H9 (cell line): ENCODE results near the gene LRP1B. TPM values are rescaled to one million over a fixed set of nuclear protein-coding genes. Genes with fewer than 3 reads are reported as not detected.
A peak's percentile ranks its signal among the peaks of the same experiment; 100 is the strongest.

Experiments
- DNase-seq: peaks from one replicate; pipeline ENCODE4 v3.0.0-alpha.2; 2017
- H2AFZ ChIP-seq: one replicate; pipeline ENCODE4 v1.6.1; 2013; ENCODE audit warnings: mild to moderate bottlenecking, low read length, control low read depth, moderate library complexity
- H2AK5ac ChIP-seq: 2 replicates; pipeline ENCODE4 v1.6.1; 2013; ENCODE audit warnings: low read length, control low read depth, mixed read lengths; ENCODE audit not compliant: insufficient read length
- H2BK120ac ChIP-seq: one replicate; pipeline ENCODE4 v1.6.1; 2013; ENCODE audit warnings: low read depth, mild to moderate bottlenecking, low read length, control low read depth, inconsistent platforms; ENCODE audit not compliant: poor library complexity, severe bottlenecking
- H2BK12ac ChIP-seq: 2 replicates; pipeline ENCODE4 v1.6.1; 2013; ENCODE audit warnings: low read length, control low read depth, mixed read lengths, low read depth; ENCODE audit not compliant: insufficient read length
- H2BK15ac ChIP-seq: 2 replicates; pipeline ENCODE4 v1.6.1; 2013; ENCODE audit warnings: low read depth, low read length, control low read depth
- H2BK20ac ChIP-seq: one replicate; pipeline ENCODE4 v1.6.1; 2013; ENCODE audit warnings: low read depth, mild to moderate bottlenecking, low read length, control low read depth, inconsistent platforms; ENCODE audit not compliant: poor library complexity, severe bottlenecking
- H2BK5ac ChIP-seq: 2 replicates; pipeline ENCODE4 v1.6.1; 2013; ENCODE audit warnings: low read length, control low read depth, mixed read lengths; ENCODE audit not compliant: insufficient read length
- H3K14ac ChIP-seq: 2 replicates; pipeline ENCODE4 v1.6.1; 2013; ENCODE audit warnings: low read length, control low read depth; ENCODE audit not compliant: insufficient read depth
- H3K18ac ChIP-seq: 2 replicates; pipeline ENCODE4 v1.6.1; 2013; ENCODE audit warnings: low read depth, mild to moderate bottlenecking, mixed read lengths, low read length, control low read depth; ENCODE audit not compliant: insufficient read length
- H3K23ac ChIP-seq: 2 replicates; pipeline ENCODE4 v1.6.1; 2013; ENCODE audit warnings: low read length, control low read depth, mixed read lengths, low read depth; ENCODE audit not compliant: insufficient read length
- H3K23me2 ChIP-seq: 2 replicates; pipeline ENCODE4 v1.6.1; 2013; ENCODE audit warnings: low read depth, mild to moderate bottlenecking, mixed read lengths, low read length, control low read depth; ENCODE audit not compliant: insufficient read length, poor library complexity, severe bottlenecking
- H3K27ac ChIP-seq: 2 replicates; pipeline ENCODE4 v1.5.1; 2013; ENCODE audit warnings: low read length, control low read depth, mixed read lengths, low read depth; ENCODE audit not compliant: insufficient read length
- H3K27me3 ChIP-seq: 2 replicates; pipeline ENCODE4 v1.6.1; 2013; ENCODE audit warnings: low read length, control low read depth, inconsistent platforms; ENCODE audit not compliant: insufficient read depth
- H3K4ac ChIP-seq: 2 replicates; pipeline ENCODE4 v1.6.1; 2013; ENCODE audit warnings: low read depth, mild to moderate bottlenecking, control low read depth, inconsistent platforms, low read length, moderate library complexity
- H3K4me1 ChIP-seq: 2 replicates; pipeline ENCODE4 v1.6.1; 2013; ENCODE audit warnings: low read length, control low read depth, inconsistent platforms; ENCODE audit not compliant: insufficient read depth
- H3K4me2 ChIP-seq: 2 replicates; pipeline ENCODE4 v1.6.1; 2013; ENCODE audit warnings: low read length, control low read depth, mixed read lengths; ENCODE audit not compliant: insufficient read length, insufficient read depth
- H3K56ac ChIP-seq: 2 replicates; pipeline ENCODE4 v1.6.1; 2013; ENCODE audit warnings: low read depth, mild to moderate bottlenecking, mixed read lengths, low read length, control low read depth; ENCODE audit not compliant: insufficient read length
- H3K79me1 ChIP-seq: 2 replicates; pipeline ENCODE4 v1.6.1; 2013; ENCODE audit warnings: low read depth, mild to moderate bottlenecking, moderate library complexity, low read length, control low read depth, inconsistent platforms; ENCODE audit not compliant: insufficient read depth, poor library complexity, severe bottlenecking
- H3K79me2 ChIP-seq: 2 replicates; pipeline ENCODE4 v1.6.1; 2013; ENCODE audit warnings: low read length, control low read depth, inconsistent platforms; ENCODE audit not compliant: insufficient read depth
- H3K9ac ChIP-seq: 2 replicates; pipeline ENCODE4 v1.6.1; 2013; ENCODE audit warnings: low read length, control low read depth, mixed read lengths; ENCODE audit not compliant: insufficient read length; ENCODE audit errors: extremely low read depth
- H3K9me3 ChIP-seq: one replicate; pipeline ENCODE4 v1.6.1; 2013; ENCODE audit warnings: low read depth, low read length, inconsistent platforms; ENCODE audit not compliant: control insufficient read depth
- H3T11ph ChIP-seq: one replicate; pipeline ENCODE4 v1.6.1; 2013; ENCODE audit warnings: mild to moderate bottlenecking, low read length, control low read depth, inconsistent platforms
- H4K20me1 ChIP-seq: one replicate; pipeline ENCODE4 v1.6.1; 2013; ENCODE audit not compliant: control insufficient read depth, insufficient read length, insufficient read depth
- H4K5ac ChIP-seq: 2 replicates; pipeline ENCODE4 v1.6.1; 2013; ENCODE audit warnings: low read depth, mild to moderate bottlenecking, mixed read lengths, low read length, control low read depth; ENCODE audit not compliant: insufficient read length
- H4K8ac ChIP-seq: replicated peaks from 2 replicates; pipeline ENCODE4 v1.6.1; 2013; ENCODE audit warnings: low read length, control low read depth, mixed read lengths, low read depth; ENCODE audit not compliant: insufficient read length
- H4K91ac ChIP-seq: 2 replicates; pipeline ENCODE4 v1.6.1; 2013; ENCODE audit warnings: low read depth, mild to moderate bottlenecking, moderate library complexity, mixed read lengths, low read length, control low read depth; ENCODE audit not compliant: insufficient read length
- H3K27ac Mint-ChIP-seq, 3 experiments: 2 replicates in 2 of 3; 3 replicates in 1 of 3; pipeline ENCODE4 v1.8.0; 2020 to 2021; ENCODE audit warnings: mixed read lengths in 3 of 3, mild to moderate bottlenecking in 1 of 3, moderate library complexity in 1 of 3
- H3K27me3 Mint-ChIP-seq: 2 replicates; pipeline ENCODE4 v1.8.0; 2021; ENCODE audit warnings: low read depth, mild to moderate bottlenecking, moderate library complexity, mixed read lengths
- H3K36me3 Mint-ChIP-seq, 3 experiments: 2 replicates in 2 of 3; 3 replicates in 1 of 3; pipeline ENCODE4 v1.8.0; 2020 to 2021; ENCODE audit warnings: low read depth in 3 of 3, mixed read lengths in 3 of 3; ENCODE audit not compliant: insufficient read depth in 1 of 3
- H3K4me1 Mint-ChIP-seq, 2 experiments: 2 replicates each; pipeline ENCODE4 v1.8.0; 2020; ENCODE audit warnings: mixed read lengths in 2 of 2
- H3K4me3 Mint-ChIP-seq, 2 experiments: 2 replicates in 1 of 2; 3 replicates in 1 of 2; pipeline ENCODE4 v1.8.0; 2020 to 2021; ENCODE audit warnings: mild to moderate bottlenecking in 2 of 2, mixed read lengths in 2 of 2, moderate library complexity in 1 of 2
- H3K9me3 Mint-ChIP-seq, 2 experiments: 2 replicates in 1 of 2; 3 replicates in 1 of 2; pipeline ENCODE4 v1.8.0; 2020; ENCODE audit warnings: mild to moderate bottlenecking in 2 of 2, mixed read lengths in 2 of 2, moderate library complexity in 1 of 2
- WGBS: extraction: QIAGEN DNeasy Blood & Tissue Kit; methylation state at CpG from one replicate; pipeline ENCODE4 v1.1.7; 2013; ENCODE audit warnings: missing lambda C conversion rate, low lambda C conversion rate, mixed read lengths; ENCODE audit not compliant: insufficient read length; ENCODE audit errors: extremely low coverage; 5-methylcytosine and 5-hydroxymethylcytosine counted together
- total RNA-seq: library from RNA; stranded (reverse); gene quantifications from 2 replicates; pipeline ENCODE4 v1.2.1, GENCODE V29; 2021
- TF ChIP-seq, protein P1 (sequence below): fragments of 200-600 bp; sonication (generic); conservative IDR thresholded peaks from 3 replicates; pipeline ENCODE4 v1.8.0; 2021; ENCODE audit warnings: antibody characterized with exemption, mild to moderate bottlenecking

Gene LRP1B
- total RNA-seq, 1 experiment from 2014 or later = not detected

GRCh38 chr2:140786585-140786984 lies 1344.2 kb downstream of the LRP1B start:
- Histone ChIP-seq H3K18ac (no peak overlapping the region), H2BK15ac (no peak overlapping the region), H2AK5ac (no peak overlapping the region), H4K20me1 (no peaks in the 10 kb centered on the region), H3K9me3 (no peaks in the 10 kb centered on the region), H3K4ac (no peak overlapping the region), H3K4me1 (no peaks in the 10 kb centered on the region), H2BK20ac (no peak overlapping the region), H3K9ac (no peak overlapping the region), H3K4me2 (no peak overlapping the region), H2AFZ (no peak overlapping the region), H4K91ac (no peak overlapping the region), H3K23me2 (no peaks in the 10 kb centered on the region), H3K27me3 (no peaks in the 10 kb centered on the region), H4K8ac (no peak overlapping the region), H3K56ac (no peak overlapping the region), H3K79me2 (no peaks in the 10 kb centered on the region), H3K27ac (no peak overlapping the region), H3K23ac (no peak overlapping the region), H4K5ac (no peak overlapping the region), H2BK12ac (no peak overlapping the region), H2BK5ac (no peak overlapping the region), H2BK120ac (no peak overlapping the region), H3K79me1 (no peaks in the 10 kb centered on the region), H3K14ac (no peak overlapping the region), H3T11ph (no peak overlapping the region)
- Mint-ChIP-seq H3K36me3 (no peaks in the 10 kb centered on the region), H3K27ac (peak overlapping the region in 1 of 3 experiments; percentile 67; a peak in 1 of 7 replicates), H3K27me3 (no peaks in the 10 kb centered on the region), H3K4me3 (no peak overlapping the region), H3K9me3 (no peaks in the 10 kb centered on the region; a peak in 4 of 5 replicates), H3K4me1 (peaks cover 12 to 22% of the 10 kb centered on the region in 2 experiments)
- TF ChIP-seq, protein P1, sequence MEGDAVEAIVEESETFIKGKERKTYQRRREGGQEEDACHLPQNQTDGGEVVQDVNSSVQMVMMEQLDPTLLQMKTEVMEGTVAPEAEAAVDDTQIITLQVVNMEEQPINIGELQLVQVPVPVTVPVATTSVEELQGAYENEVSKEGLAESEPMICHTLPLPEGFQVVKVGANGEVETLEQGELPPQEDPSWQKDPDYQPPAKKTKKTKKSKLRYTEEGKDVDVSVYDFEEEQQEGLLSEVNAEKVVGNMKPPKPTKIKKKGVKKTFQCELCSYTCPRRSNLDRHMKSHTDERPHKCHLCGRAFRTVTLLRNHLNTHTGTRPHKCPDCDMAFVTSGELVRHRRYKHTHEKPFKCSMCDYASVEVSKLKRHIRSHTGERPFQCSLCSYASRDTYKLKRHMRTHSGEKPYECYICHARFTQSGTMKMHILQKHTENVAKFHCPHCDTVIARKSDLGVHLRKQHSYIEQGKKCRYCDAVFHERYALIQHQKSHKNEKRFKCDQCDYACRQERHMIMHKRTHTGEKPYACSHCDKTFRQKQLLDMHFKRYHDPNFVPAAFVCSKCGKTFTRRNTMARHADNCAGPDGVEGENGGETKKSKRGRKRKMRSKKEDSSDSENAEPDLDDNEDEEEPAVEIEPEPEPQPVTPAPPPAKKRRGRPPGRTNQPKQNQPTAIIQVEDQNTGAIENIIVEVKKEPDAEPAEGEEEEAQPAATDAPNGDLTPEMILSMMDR = no peak
- DNase-seq = no peak
- WGBS = no CpG with 5 or more reads among the region's 2 CpGs
